Endothelial cell of umbilical vein (primary cell): ENCODE data around the gene TRIM2.

ENCODE experiments used
- CTCF ChIP-seq, 2 donors: IDR thresholded peaks; 1 replicate in 1 of 2; 2 replicates in 1 of 2; pipeline ENCODE4 v1.5.1; 2011; ENCODE audit warnings: low read length in 2 of 2, mild to moderate bottlenecking in 2 of 2, moderate library complexity in 2 of 2, control low read depth in 1 of 2, inconsistent platforms in 1 of 2, low read depth in 1 of 2; ENCODE audit not compliant: insufficient read depth in 1 of 2; ENCODE audit errors: extremely low read depth in 1 of 2
- EZH2 ChIP-seq: IDR thresholded peaks from 2 replicates; pipeline ENCODE4 v1.6.1; 2012; ENCODE audit warnings: borderline replicate concordance, low read depth, mild to moderate bottlenecking, moderate library complexity, low read length, inconsistent platforms; ENCODE audit not compliant: severe bottlenecking
- JUN ChIP-seq: IDR thresholded peaks from 2 replicates; pipeline ENCODE4 v1.6.1; 2011; ENCODE audit warnings: borderline replicate concordance, low read depth; ENCODE audit not compliant: insufficient read length, insufficient read depth
- MAX ChIP-seq: IDR thresholded peaks from 2 replicates; pipeline ENCODE4 v1.6.1; 2011; ENCODE audit not compliant: insufficient read depth, insufficient read length
- MYC ChIP-seq: IDR thresholded peaks from one replicate; pipeline ENCODE4 v1.6.1; 2011; ENCODE audit warnings: mild to moderate bottlenecking, low read depth, low read length
- POLR2A ChIP-seq: IDR thresholded peaks from 2 replicates; pipeline ENCODE4 v1.6.1; 2012; ENCODE audit warnings: low read depth, mild to moderate bottlenecking, control low read depth, low read length
- POLR2AphosphoS5 ChIP-seq: IDR thresholded peaks from 2 replicates; pipeline ENCODE4 v1.6.1; 2012; ENCODE audit warnings: low read depth, mild to moderate bottlenecking, control low read depth, low read length, moderate library complexity; ENCODE audit not compliant: insufficient read depth

GRCh38 chr4:153198719-153199118, 5.5 kb upstream of the TRIM2 start:
- TF ChIP-seq JUN (no peak), POLR2A (no peak), CTCF (IDR thresholded peaks at IDR 0.05; ENCODE audit: extremely low read depth in 1 of 2, insufficient read depth in 1 of 2, low read depth in 1 of 2, low read length in 2 of 2) (no peak), MAX (no peak), MYC (no peak), EZH2 (no peak), POLR2AphosphoS5 (no peak)
